ENCODE data around the gene FGFR4. TPM values are rescaled to one million over a fixed set of nuclear protein-coding genes. Genes with fewer than 3 reads are reported as not detected.

The FGFR4 gene
- total RNA-seq, 1 donor from 2014 or later = 89.8 TPM

- ATAC-seq (peak; percentile 4), DNase-seq (ENCODE audit: low spot score) (no peak)
These were observed 12.8 kb downstream of the FGFR4 start for GRCh38 chr5:177099422-177100093.

- no peak for DNase-seq (ENCODE audit: low spot score)
- no peak for ATAC-seq
These were observed 14.0 kb downstream of the FGFR4 start for GRCh38 chr5:177100714-177101121.

GRCh38 chr5:177103523-177104253, 17.0 kb downstream of the FGFR4 start:
- ATAC-seq (no peak), DNase-seq (ENCODE audit: low spot score) (no peak)

- ATAC-seq = no peak
- no peak for DNase-seq (ENCODE audit: low spot score)
These were observed 19.2 kb downstream of the FGFR4 start for GRCh38 chr5:177105691-177106476.

- DNase-seq (ENCODE audit: low spot score) (no peak), ATAC-seq (no peak)
These were observed 20.4 kb downstream of the FGFR4 start for GRCh38 chr5:177107159-177107558.

- ATAC-seq (peak; percentile 60), DNase-seq (ENCODE audit: low spot score) (no peak)
These were observed 23.1 kb downstream of the FGFR4 start for GRCh38 chr5:177109810-177110209.

- DNase-seq (ENCODE audit: low spot score) = peak; percentile 65
- ATAC-seq = peak; percentile 52
These were observed 25.1 kb downstream of the FGFR4 start for GRCh38 chr5:177111720-177112394.

- no peak for ATAC-seq
- no peak for DNase-seq (ENCODE audit: low spot score)
These were observed 26.0 kb downstream of the FGFR4 start for GRCh38 chr5:177112589-177113220.

- DNase-seq (ENCODE audit: low spot score) (peak; percentile 78), ATAC-seq (peak; percentile 81)
These were observed 27.1 kb downstream of the FGFR4 start for GRCh38 chr5:177113566-177114424.

GRCh38 chr5:177116631-177117373, 30.1 kb downstream of the FGFR4 start:
- peak; percentile 69 for ATAC-seq
- DNase-seq (ENCODE audit: low spot score) = peak; percentile 81

GRCh38 chr5:177117441-177118045, 30.8 kb downstream of the FGFR4 start:
- ATAC-seq (no peak), DNase-seq (ENCODE audit: low spot score) (no peak)

GRCh38 chr5:177122566-177122965, 35.9 kb downstream of the FGFR4 start:
- DNase-seq (ENCODE audit: low spot score) (no peak), ATAC-seq (no peak)

GRCh38 chr5:177123789-177124485, 37.2 kb downstream of the FGFR4 start:
- ATAC-seq (no peak), DNase-seq (ENCODE audit: low spot score) (no peak)

- ATAC-seq = no peak
- no peak for DNase-seq (ENCODE audit: low spot score)
These were observed 37.8 kb downstream of the FGFR4 start for GRCh38 chr5:177124486-177124991.

GRCh38 chr5:177126771-177127170, 40.1 kb downstream of the FGFR4 start:
- ATAC-seq (no peak), DNase-seq (ENCODE audit: low spot score) (no peak)

- DNase-seq (ENCODE audit: low spot score) (no peak), ATAC-seq (no peak)
These were observed 41.9 kb downstream of the FGFR4 start for GRCh38 chr5:177128551-177128981.

GRCh38 chr5:177130211-177131018, 43.7 kb downstream of the FGFR4 start:
- no peak for DNase-seq (ENCODE audit: low spot score)

More at GRCh38 chr5:177130211-177131018, 43.7 kb downstream of the FGFR4 start:
- ATAC-seq = no peak
